K562 (cell line): ENCODE results near the gene RNF207. TPM values are rescaled to one million over a fixed set of nuclear protein-coding genes. Genes with fewer than 3 reads are reported as not detected.

Experiments used
- ATAC-seq: fragments of 200-7000 bp; cut with Tn5 transposase; 3 replicates; pipeline ENCODE4 v1.9.1; 2020; ENCODE audit warnings: moderate library complexity
- BruUV-seq: library from RNA; stranded (reverse); fragments of 400-500 nt; replicated peaks from 2 replicates; lab custom pipeline; 2021; lab: Mats Ljungman, UMichigan
- CTCF ChIA-PET: fragments of 300-600 bp; formaldehyde crosslinking; extraction: SDS; loops from one replicate; lab custom pipeline; 2021; ENCODE audit warnings: low intra/inter-chr PET ratio; lab: Yijun Ruan, JAX
- POLR2A ChIA-PET: fragments of 300-600, 350-650 bp; sonication (Branson Sonifier 250); formaldehyde crosslinking; extraction: SDS; loops from one replicate; lab custom pipeline; 2021; ENCODE audit warnings: antibody characterized with exemption, inconsistent platforms; lab: Yijun Ruan, JAX
- DNase-seq, 4 experiments: peaks; one replicate each; pipeline versions ENCODE4 v3.0.0 to v3.0.0-alpha.2; 2011 to 2018; ENCODE audit warnings: low spot score in 3 of 4, mixed read lengths in 3 of 4; ENCODE audit errors: extremely low read depth in 1 of 4
- FAIRE-seq: peaks from 2 replicates; lab custom pipeline; 2011; peaks lifted over from hg19 to GRCh38; lab: Jason Lieb, UNC
- H2AFZ ChIP-seq: 2 replicates; pipeline ENCODE4 v1.6.0; 2011; ENCODE audit warnings: low read depth, low read length, control low read depth, inconsistent platforms
- H3K27ac ChIP-seq: fragments of 200-600 bp; 3 replicates; pipeline ENCODE4 v1.8.0; 2011; ENCODE audit warnings: low read depth, mild to moderate bottlenecking, control low read depth, inconsistent platforms, low read length, moderate library complexity, mixed read lengths; ENCODE audit errors: extremely low read depth
- H3K27me3 ChIP-seq, 2 experiments: fragments of 300-600 bp in 1 of 2; 2 replicates in 1 of 2; 3 replicates in 1 of 2; pipeline versions ENCODE4 v1.6.0 to v1.8.0; 2011; ENCODE audit warnings: inconsistent platforms in 2 of 2, low read length in 2 of 2, mild to moderate bottlenecking in 1 of 2, mixed read lengths in 1 of 2, moderate library complexity in 1 of 2; ENCODE audit not compliant: control insufficient read depth in 2 of 2, insufficient read depth in 2 of 2
- H3K36me3 ChIP-seq: fragments of 300-600 bp; 3 replicates; pipeline ENCODE4 v1.8.0; 2011; ENCODE audit warnings: mild to moderate bottlenecking, low read length, inconsistent platforms; ENCODE audit not compliant: control insufficient read depth, insufficient read depth
- H3K4me1 ChIP-seq, 2 experiments: fragments of 200-600 bp in 1 of 2; replicated peaks in 1 of 2; 2 replicates in 1 of 2; 3 replicates in 1 of 2; pipeline versions ENCODE4 v1.5.1 to v1.8.0; 2011; ENCODE audit warnings: inconsistent platforms in 2 of 2, low read length in 2 of 2, mild to moderate bottlenecking in 1 of 2, mixed read lengths in 1 of 2, moderate library complexity in 1 of 2; ENCODE audit not compliant: control insufficient read depth in 2 of 2, insufficient read depth in 2 of 2
- H3K4me2 ChIP-seq: 2 replicates; pipeline ENCODE4 v1.6.1; 2011; ENCODE audit warnings: low read length, control low read depth, inconsistent platforms, mixed read lengths; ENCODE audit not compliant: insufficient read depth
- H3K4me3 ChIP-seq: fragments of 200-600 bp; sonication (generic), shearing (Covaris generic); 2 replicates; pipeline ENCODE4 v1.5.1; 2016; ENCODE audit warnings: control low read depth, inconsistent platforms
- H3K79me2 ChIP-seq: fragments of 200-600 bp; 3 replicates; pipeline ENCODE4 v1.8.0; 2011; ENCODE audit warnings: low read length, inconsistent platforms; ENCODE audit not compliant: control insufficient read depth, insufficient read depth
- H3K9ac ChIP-seq, 2 experiments: 2 replicates each; pipeline versions ENCODE4 v1.6.0 to v1.6.1; 2011; ENCODE audit warnings: low read depth in 2 of 2, low read length in 2 of 2, control low read depth in 1 of 2, inconsistent platforms in 1 of 2, mild to moderate bottlenecking in 1 of 2, mixed read lengths in 1 of 2; ENCODE audit not compliant: insufficient read depth in 1 of 2
- H3K9me1 ChIP-seq: one replicate; pipeline ENCODE4 v1.6.0; 2011; ENCODE audit warnings: inconsistent platforms, mild to moderate bottlenecking, low read length, moderate library complexity; ENCODE audit not compliant: control insufficient read depth, insufficient read depth
- H3K9me3 ChIP-seq: replicated peaks from 2 replicates; pipeline ENCODE4 v1.5.1; 2011; ENCODE audit warnings: low read depth, low read length, inconsistent platforms; ENCODE audit not compliant: control insufficient read depth, insufficient read depth
- H4K20me1 ChIP-seq: replicated peaks from 2 replicates; pipeline ENCODE4 v1.6.1; 2011; ENCODE audit warnings: low read length, inconsistent platforms, mixed read lengths; ENCODE audit not compliant: control insufficient read depth, insufficient read depth
- CEBPB ChIP-seq: fragments of 450-650 bp; IDR thresholded peaks from 2 replicates; pipeline ENCODE4 v1.6.1; 2016; ENCODE audit warnings: missing genetic modification characterization, missing compliant biosample characterization
- CHD1 ChIP-seq: fragments of 200-600 bp; sonication (generic); IDR thresholded peaks from one replicate; pipeline ENCODE4 v1.6.1; 2012; ENCODE audit warnings: mild to moderate bottlenecking, moderate library complexity, low read length, inconsistent platforms
- GTF2A2 ChIP-seq: IDR thresholded peaks from 2 replicates; pipeline ENCODE4 v1.6.1; 2016; ENCODE audit warnings: mild to moderate bottlenecking, missing genetic modification characterization, missing compliant biosample characterization
- LCOR ChIP-seq: sonication (generic); formaldehyde crosslinking; IDR thresholded peaks from 2 replicates; pipeline ENCODE4 v1.8.0; 2022; ENCODE audit warnings: mild to moderate bottlenecking, missing genetic modification reagents
- NONO ChIP-seq, 2 experiments: fragments of 200-400 bp in 1 of 2; fragments of 450-650 bp in 1 of 2; formaldehyde crosslinking in 1 of 2; IDR thresholded peaks; 2 replicates each; pipeline ENCODE4 v1.6.1; 2017; ENCODE audit warnings: low read depth in 2 of 2, mild to moderate bottlenecking in 2 of 2, moderate library complexity in 2 of 2, low read length in 1 of 2
- PRMT5 ChIP-seq: sonication (generic); formaldehyde crosslinking; IDR thresholded peaks from 2 replicates; pipeline ENCODE4 v1.5.0; 2020; ENCODE audit warnings: missing genetic modification reagents
- RBFOX2 ChIP-seq: fragments of 200-400 bp; formaldehyde crosslinking; IDR thresholded peaks from 2 replicates; pipeline ENCODE4 v1.6.1; 2017; ENCODE audit warnings: low read depth, mild to moderate bottlenecking, low read length, moderate library complexity
- SIN3B ChIP-seq: fragments of 450-650 bp; IDR thresholded peaks from 2 replicates; pipeline ENCODE4 v1.6.1; 2017; ENCODE audit warnings: low read depth, mild to moderate bottlenecking, moderate library complexity
- SIX5 ChIP-seq, 2 experiments: IDR thresholded peaks; 2 replicates each; pipeline ENCODE4 v1.6.1; 2011; ENCODE audit warnings: low read length in 2 of 2, borderline replicate concordance in 1 of 2, low read depth in 1 of 2, mild to moderate bottlenecking in 1 of 2, moderate library complexity in 1 of 2; ENCODE audit not compliant: insufficient read depth in 1 of 2
- ZC3H8 ChIP-seq: fragments of 450-650 bp; IDR thresholded peaks from 2 replicates; pipeline ENCODE4 v1.6.1; 2017
- WGBS: fragments of 100-300 bp; shearing (Covaris generic); methylation state at CpG from one replicate; pipeline ENCODE4 v1.1.6; 2016; ENCODE audit warnings: low coverage, mixed read lengths; ENCODE audit not compliant: insufficient coverage; ENCODE audit errors: missing lambda C conversion rate; 5-methylcytosine and 5-hydroxymethylcytosine counted together
- in situ Hi-C: fragments of 300-500 bp; cut with MboI; formaldehyde crosslinking; loops from 4 replicates; pipeline ENCODE4 v1.15.0; 2018; ENCODE audit warnings: inconsistent platforms, mixed read lengths
- intact Hi-C: fragments of 100-400 bp; cut with micrococcal nuclease; formaldehyde crosslinking; loops from 2 replicates; pipeline ENCODE4 v1.14.2; 2022
- polyA plus RNA-seq, 8 experiments: library from polyadenylated mRNA; depleted of rRNA in 4 of 8; stranded (reverse) in 5 of 8; unstranded in 3 of 8; fragments of >200 nt; fragmentation: Nextera tagmentation in 2 of 8; fragmentation: Illumina TruSeq in 1 of 8; extraction: Ambion mirVana in 2 of 8; extraction: Trizol in 1 of 8; gene quantifications; 2 replicates each; pipeline versions ENCODE4 v1.2.1 to v1.2.3, GENCODE V29; 2011 to 2014; ENCODE audit warnings: inconsistent platforms in 1 of 8, missing spikeins in 1 of 8
- total RNA-seq, 7 experiments: library from RNA; depleted of rRNA in 6 of 7; stranded (reverse); fragments of >200 nt in 6 of 7; fragmentation: Illumina TruSeq in 2 of 7; extraction: Trizol in 2 of 7; gene quantifications; 2 replicates each; pipeline versions ENCODE4 v1.2.1 to v1.2.3, GENCODE V29; 2011 to 2021; ENCODE audit warnings: low replicate concordance in 1 of 7
- TF ChIP-seq, protein P1 (sequence below), 3 experiments: fragments of 200-800 bp in 1 of 3; sonication (Bioruptor generic) in 1 of 3; sonication (generic) in 1 of 3; formaldehyde crosslinking in 1 of 3; IDR thresholded peaks; 2 replicates each; pipeline versions ENCODE4 v1.6.1 to v1.8.0; 2016 to 2022; ENCODE audit warnings: mild to moderate bottlenecking in 2 of 3, missing compliant biosample characterization in 2 of 3, missing genetic modification characterization in 2 of 3, missing genetic modification reagents in 1 of 3

RNF207 gene
- total and polyA plus RNA-seq, 9 of the 15 experiments (the other 6 are each of a cell fraction or from before 2014, with no cell fraction given) = 2.7 to 30.6 (median 12.9) TPM

- Histone ChIP-seq H3K27me3 (no peaks in the 10 kb centered on the region), H3K9ac (peak overlapping the region; percentile 52 to 99; a peak in 3 of 4 replicates), H3K36me3 (peaks cover 63% of the 10 kb centered on the region), H3K9me3 (no peaks in the 10 kb centered on the region), H3K4me1 (peaks cover 14% of the 10 kb centered on the region in 2 experiments; a peak in 4 of 5 replicates), H3K4me3 (peak overlapping the region; percentile 99), H3K27ac (peak overlapping the region; percentile 96), H3K4me2 (peak overlapping the region; percentile 90), H3K79me2 (peaks cover 75% of the 10 kb centered on the region), H2AFZ (no peak overlapping the region), H4K20me1 (peaks cover 5% of the 10 kb centered on the region; the same call in 1 of the 2 replicates), H3K9me1 (no peaks in the 10 kb centered on the region)
- ATAC-seq (no peak), DNase-seq (no peak), FAIRE-seq (no peak)
- BruUV-seq = no TSS peak
- in situ Hi-C loops (no loop called here), intact Hi-C loops (loop anchor here (2.0 kb wide), 1 partner anchor 37 kb away; the partner anchor contains the start of gene ICMT)
- TF ChIP-seq NONO (IDR thresholded peaks at IDR 0.05; ENCODE audit: low read depth in 2 of 2, low read length in 1 of 2) = 0 out of 4 replicates have a peak, but pooled peaks of 1 of the 2 experiments have one; percentile 13
- TF ChIP-seq SIX5 (IDR thresholded peaks at IDR 0.05; ENCODE audit: borderline replicate concordance in 1 of 2, insufficient read depth in 1 of 2, low read depth in 1 of 2, low read length in 2 of 2) = no peak
- TF ChIP-seq PRMT5 = no peak
- TF ChIP-seq GTF2A2 = no peak
- TF ChIP-seq CHD1 = peak; percentile 80
- 0 out of 2 replicates have a peak, but pooled peaks have one; percentile 8 for TF ChIP-seq CEBPB (tag)
- TF ChIP-seq ZC3H8 = 0 out of 2 replicates have a peak, but pooled peaks have one; percentile 12
- no peak for TF ChIP-seq LCOR (CRISPR knock-in tag)
- peak; percentile 52 for TF ChIP-seq RBFOX2
- no peak for TF ChIP-seq SIN3B
- TF ChIP-seq, protein P1, sequence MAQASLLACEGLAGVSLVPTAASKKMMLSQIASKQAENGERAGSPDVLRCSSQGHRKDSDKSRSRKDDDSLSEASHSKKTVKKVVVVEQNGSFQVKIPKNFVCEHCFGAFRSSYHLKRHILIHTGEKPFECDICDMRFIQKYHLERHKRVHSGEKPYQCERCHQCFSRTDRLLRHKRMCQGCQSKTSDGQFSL (CRISPR knock-in tag; IDR thresholded peaks at IDR 0.05) = 0 out of 2 replicates have a peak, but pooled peaks have one; percentile 7
- TF ChIP-seq, protein P1 (tag; IDR thresholded peaks at IDR 0.05) = no peak
- ChIA-PET POLR2A (interaction anchor here (0.6 to 1.9 kb wide), 7 partner anchors 8 to 918 kb away, joined by 3 to 7 read pairs (median 5); no protein-coding TSS in a partner anchor), CTCF (interaction anchor here (0.8 kb wide), 1 partner anchor 62 kb away, joined by 3 read pairs; no protein-coding TSS in a partner anchor)
- 10% methylated on average over 6 of the region's 6 CpGs for WGBS
These were observed 8.0 kb upstream of the RNF207 start for GRCh38 chr1:6197746-6198427.
